Measurements from ENCODE around the gene CUTA. TPM values are rescaled to one million over a fixed set of nuclear protein-coding genes. Genes with fewer than 3 reads are reported as not detected.

Gene CUTA
- total RNA-seq, 2 donors from 2014 or later, result 114 to 126 TPM

- ATAC-seq (no peak), DNase-seq (no peak)
- intact Hi-C loops (cut with DNase I), result loop anchor here in 1 of 2 donors (10.0 kb wide), 1 partner anchor 123 kb away; no protein-coding TSS in a partner anchor
Measured at GRCh38 chr6:33442283-33442682, 24.4 kb upstream of the CUTA start.

GRCh38 chr6:33441457-33441856 lies 23.6 kb upstream of the CUTA start:
- DNase-seq (no peak), ATAC-seq (no peak)
- intact Hi-C loops (cut with DNase I), result loop anchor here in 1 of 2 donors (10.0 kb wide), 1 partner anchor 123 kb away; no protein-coding TSS in a partner anchor

DNA sequence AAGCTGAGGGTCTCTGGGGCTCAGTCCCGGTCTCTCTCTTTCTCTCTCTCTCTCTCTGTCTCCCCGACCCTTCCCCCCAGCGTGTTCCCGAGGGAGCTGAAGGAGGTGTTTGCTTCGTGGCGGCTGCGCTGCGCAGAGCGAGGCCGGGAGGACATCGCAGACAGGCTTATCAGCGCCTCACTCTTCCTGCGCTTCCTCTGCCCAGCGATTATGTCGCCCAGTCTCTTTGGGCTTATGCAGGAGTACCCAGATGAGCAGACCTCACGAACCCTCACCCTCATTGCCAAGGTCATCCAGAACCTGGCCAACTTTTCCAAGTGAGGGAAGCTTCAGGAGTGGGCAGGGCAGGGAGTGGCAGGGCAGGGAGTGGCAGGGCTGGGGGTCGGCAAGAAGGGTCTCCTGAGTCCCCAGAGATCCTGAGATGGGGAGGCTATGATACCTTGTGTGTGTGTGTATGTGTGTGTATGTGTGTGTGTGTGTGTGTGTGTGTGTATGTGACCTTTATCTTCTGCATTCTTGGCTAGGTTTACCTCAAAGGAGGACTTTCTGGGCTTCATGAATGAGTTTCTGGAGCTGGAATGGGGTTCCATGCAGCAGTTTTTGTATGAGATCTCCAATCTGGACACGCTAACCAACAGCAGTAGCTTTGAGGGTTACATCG lies 22.9 kb upstream of the CUTA start:
- no peak for DNase-seq
- intact Hi-C loops (cut with DNase I), result loop anchor here in 1 of 2 donors (10.0 kb wide), 1 partner anchor 124 kb away; no protein-coding TSS in a partner anchor
- ATAC-seq, result no peak

- intact Hi-C loops (cut with DNase I), result loop anchor here in 1 of 2 donors (10.0 kb wide), 1 partner anchor 125 kb away; no protein-coding TSS in a partner anchor
- DNase-seq, result no peak
- no peak for ATAC-seq
Measured at GRCh38 chr6:33439956-33440648, 22.2 kb upstream of the CUTA start.

DNA sequence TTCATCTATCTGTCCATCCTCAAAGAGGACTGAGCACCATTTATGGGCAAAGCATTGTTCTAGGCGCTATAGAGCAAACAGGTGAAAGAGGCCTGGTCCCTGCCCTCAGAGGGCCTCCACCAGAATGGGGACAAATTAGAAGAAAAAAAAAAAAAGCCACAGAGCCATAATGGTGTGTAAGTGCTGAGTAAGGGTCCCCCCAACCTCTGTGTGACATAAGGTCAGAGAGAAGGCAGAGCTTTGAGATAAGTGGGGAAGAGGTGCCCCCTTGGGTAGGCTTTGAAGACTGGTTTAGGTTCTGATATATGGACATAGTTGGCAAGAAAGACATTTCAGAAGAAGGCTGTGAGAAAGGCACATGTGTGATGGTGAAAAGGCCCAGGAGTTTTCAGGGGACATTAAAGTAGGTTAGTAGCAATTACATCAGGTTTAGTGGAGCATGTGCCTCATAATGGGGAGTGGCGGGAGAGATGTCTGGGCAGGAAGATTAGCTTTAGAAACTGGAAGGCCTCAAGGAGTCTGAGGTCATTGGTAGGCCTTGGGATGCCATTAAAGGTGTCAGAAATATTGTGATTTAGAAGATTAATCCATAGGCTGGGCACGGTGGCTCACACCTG lies 21.2 kb upstream of the CUTA start:
- intact Hi-C loops (cut with DNase I), result no loop called here
- ATAC-seq (no peak), DNase-seq (no peak)

- DNase-seq (no peak), ATAC-seq (no peak)
- intact Hi-C loops (cut with DNase I), result no loop called here
Measured at GRCh38 chr6:33437666-33438065, 19.8 kb upstream of the CUTA start.

DNA sequence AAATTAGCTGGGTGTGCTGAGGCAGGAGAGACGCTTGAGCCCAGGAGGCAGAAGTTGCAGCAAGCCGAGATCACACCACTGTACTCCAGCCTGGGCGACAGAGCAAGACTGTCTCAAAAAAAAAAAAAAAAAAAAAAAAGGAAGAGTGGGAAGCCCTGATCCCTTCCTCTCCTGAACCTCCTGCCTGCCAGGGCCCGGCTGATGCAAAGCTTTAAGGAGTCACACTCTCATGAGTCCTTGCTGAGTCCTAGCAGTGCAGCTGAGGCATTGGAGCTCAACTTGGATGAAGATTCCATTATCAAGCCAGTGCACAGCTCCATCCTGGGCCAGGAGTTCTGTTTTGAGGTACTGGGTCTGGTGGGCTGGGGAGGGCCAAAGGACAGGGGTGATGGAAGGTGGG lies 17.1 kb upstream of the CUTA start:
- ATAC-seq, result no peak
- no peak for DNase-seq
- intact Hi-C loops (cut with DNase I), result no loop called here

GRCh38 chr6:33433544-33434191 lies 15.8 kb upstream of the CUTA start:
- intact Hi-C loops (cut with DNase I), result no loop called here
- peak; percentile 63 to 65 for ATAC-seq
- no peak for DNase-seq

DNA sequence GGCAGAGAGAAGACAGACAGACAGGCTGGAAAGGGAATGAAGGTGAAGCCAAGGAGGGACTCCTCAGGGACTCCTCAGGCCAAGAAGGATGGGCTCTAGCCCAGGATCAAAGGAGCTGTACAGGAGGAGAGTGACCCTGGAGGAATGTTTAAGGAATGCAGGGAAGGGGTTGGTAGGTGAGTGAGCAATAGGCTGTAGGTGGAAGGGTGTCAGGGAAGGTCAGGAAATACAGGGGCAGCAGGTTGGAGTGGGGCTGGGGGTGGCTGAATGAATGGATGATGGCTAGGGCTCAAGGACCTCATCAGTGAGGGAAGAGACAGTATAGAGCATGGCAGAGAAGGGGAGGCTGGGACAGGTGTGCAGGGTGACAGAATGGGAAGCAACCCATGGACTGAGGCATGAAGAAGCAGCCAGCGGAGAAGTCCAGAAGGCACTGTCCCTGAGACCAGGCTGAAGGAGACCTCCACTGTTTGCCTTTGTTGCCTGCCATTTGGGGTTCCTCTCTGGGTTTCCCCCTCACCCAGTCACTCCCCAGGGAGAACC lies 15.2 kb upstream of the CUTA start:
- no peak for ATAC-seq
- intact Hi-C loops (cut with DNase I), result no loop called here
- DNase-seq, result no peak

- ATAC-seq, result no peak
- intact Hi-C loops (cut with DNase I), result no loop called here
- DNase-seq, result no peak
Measured at GRCh38 chr6:33432546-33432945, 14.6 kb upstream of the CUTA start.

DNA sequence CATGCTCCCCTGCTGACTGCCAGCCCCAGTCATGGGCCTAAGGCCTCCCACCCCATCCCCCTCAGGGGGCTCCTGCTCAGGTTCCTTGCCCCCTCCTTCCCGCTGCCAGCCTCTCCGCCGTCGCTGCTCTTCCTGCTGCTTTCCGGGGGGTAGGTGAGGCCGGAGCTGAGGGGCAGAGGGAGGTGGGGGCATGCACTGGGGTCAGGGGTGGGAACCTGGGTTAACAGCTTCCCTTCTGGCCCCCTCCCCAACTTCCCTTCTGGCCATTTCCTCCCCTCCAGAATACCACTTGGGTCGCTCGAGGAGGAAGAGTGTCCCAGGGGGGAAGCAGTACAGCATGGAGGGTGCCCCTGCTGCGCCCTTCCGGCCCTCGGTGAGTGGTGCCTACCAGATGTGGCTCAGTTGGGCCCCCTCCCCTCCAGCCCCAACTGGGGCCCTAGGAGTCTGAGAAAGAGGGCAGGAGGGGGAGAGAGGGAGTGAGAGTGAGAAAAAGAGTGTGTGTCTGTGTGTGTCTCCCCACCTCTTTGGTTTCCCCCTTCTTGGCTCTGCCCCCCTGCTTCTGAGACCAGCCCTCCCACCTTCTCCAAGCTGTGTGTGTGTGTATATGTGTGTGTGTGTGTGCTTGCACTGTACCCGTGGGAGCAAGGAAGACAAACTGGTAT lies 14.1 kb upstream of the CUTA start:
- DNase-seq (no peak), ATAC-seq (no peak)
- intact Hi-C loops (cut with DNase I), result no loop called here

DNA sequence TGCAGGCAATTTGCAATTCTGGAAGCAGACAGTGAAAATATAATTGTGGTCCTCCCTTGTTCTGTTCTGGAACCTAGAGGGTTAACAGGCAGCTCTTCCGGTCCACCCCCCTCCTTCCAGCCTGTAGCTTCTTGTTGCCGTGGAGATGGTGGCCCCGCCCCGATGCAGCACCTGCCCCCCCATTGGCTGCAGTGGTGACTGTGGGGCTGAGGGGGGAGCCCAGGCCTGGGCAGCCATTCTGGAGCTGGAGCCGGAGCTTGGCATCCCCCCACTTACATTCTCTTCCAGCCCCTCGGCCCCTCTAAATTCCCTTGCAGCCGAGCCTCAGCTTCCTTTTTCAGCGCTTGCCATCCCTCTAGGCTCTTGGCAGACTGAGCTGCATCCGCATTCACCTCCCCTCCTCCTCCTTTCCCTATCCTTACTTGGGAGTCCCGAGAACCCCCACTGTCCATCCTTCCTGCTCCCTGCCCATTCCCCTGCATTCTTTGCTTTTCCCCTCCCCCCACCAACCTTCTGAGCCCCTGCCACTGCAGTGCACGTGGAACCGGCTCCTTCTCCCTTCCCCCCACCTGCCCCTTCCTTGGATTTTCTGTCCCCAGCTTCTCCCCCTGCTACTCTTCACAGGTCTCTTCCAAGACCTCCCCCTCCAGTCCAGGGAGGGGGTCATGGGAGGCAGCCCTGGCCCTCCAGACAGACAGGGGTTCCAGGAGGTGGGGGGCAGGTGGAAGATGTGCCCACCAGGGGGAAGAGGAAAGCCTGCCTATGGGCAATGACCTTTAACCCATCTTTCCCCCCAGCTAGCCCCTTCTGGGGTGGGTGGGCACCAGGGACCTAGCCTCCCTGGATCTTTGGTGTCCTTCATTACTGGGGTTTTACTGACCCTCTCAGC lies 13.3 kb upstream of the CUTA start:
- ATAC-seq (peak; percentile 19 to 48), DNase-seq (peak; percentile 69)
- intact Hi-C loops (cut with DNase I), result no loop called here

DNA sequence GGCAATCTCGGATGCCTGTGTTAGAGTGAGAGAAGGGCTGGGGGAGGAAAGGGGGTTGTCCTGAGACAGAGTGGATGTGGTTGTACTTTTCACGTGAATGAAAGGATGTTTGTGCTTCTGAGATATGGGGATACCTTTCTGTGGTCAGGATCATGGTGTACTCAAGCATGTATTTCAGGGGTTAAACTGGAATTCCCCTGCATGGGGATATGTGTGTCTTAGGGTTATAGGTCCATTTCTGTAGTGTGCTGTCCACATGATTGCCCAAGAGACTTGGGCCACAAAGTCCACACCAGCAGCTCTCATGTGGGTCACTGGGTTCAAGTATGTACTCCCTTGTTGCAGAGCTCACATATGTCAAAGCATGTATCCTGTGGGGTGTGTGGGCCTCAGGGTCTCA lies 12.4 kb upstream of the CUTA start:
- DNase-seq (no peak), ATAC-seq (no peak)
- intact Hi-C loops (cut with DNase I), result no loop called here

- ATAC-seq (no peak), DNase-seq (no peak)
- intact Hi-C loops (cut with DNase I), result no loop called here
Measured at GRCh38 chr6:33429750-33430052, 11.8 kb upstream of the CUTA start.

DNA sequence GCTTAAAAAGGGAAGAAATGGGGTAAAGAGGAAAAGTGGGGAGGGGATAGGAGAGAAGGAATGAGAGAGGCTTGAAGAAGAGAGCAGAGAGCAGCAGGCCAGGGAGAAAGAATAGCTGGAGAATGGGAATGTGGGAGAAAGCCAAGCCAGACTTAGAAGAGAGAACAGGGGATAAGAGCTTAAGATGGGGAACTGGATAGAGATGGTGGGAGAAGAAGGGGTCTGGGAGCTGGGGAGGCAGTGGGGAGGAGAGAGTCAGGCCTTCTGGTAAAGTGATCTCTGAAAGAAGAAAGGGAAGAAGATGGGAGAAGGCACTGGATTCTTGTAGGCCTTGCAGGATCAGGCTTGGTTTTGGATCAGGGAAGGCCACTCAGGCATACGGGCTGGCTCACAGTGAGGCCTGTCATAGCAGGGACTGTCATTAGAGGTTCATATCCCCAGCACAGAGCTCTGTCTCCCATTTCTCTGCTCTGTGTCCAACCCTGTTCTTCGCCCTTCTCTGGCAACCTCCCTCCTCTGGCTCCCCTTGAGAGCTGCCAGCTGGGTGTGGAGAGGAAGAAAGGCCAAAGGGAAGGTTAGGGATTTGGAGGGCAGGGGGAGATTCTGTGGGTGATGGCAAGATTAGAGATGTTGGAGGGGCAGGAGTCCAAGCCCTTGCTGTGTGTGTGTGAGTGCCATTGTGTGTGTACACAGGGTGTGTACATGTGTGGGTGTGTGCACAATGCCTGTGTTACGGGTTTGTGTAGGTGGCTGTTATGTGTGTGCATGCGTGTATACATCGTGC lies 11.3 kb upstream of the CUTA start:
- intact Hi-C loops (cut with DNase I), result no loop called here
- no peak for DNase-seq
- no peak for ATAC-seq

DNA sequence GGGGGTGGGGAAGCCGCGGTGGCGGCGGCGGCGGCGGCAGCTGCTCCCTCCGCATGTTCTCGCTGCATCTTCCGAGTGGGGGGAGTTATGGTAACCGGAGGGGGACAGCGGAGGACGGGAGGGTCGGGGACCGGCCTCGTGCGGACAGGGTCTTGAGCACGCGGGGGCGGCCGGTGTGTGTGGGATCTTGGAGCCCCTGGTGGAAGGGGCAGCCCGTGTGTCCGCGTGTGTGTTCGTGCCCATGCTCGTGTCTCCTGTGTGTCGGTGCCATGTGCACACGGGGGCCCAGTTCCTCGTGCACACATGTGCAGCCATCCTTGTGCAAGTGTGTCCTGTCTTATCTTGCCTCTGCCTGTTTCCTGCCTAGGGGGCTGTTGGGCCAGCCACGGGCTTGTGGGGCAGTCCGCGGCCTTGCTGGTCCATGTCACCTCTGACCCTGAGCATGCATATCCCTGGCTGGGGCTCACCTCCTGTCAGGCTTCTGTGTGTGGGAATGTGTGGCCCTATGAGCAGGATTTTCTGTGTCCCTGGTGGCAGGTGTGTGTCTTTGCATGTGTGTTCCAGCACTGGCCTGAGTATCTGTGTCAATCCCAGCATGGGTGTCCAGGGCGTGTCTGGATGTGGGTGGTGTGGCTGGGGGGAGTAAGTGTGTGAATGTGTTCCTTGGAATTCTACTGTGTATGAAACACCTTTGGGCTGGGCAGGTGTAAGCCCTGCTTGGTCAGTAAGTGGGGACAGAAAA lies 10.5 kb upstream of the CUTA start:
- ATAC-seq (no peak), DNase-seq (no peak)
- intact Hi-C loops (cut with DNase I), result no loop called here

All from left cardiac atrium (tissue), 4 donors.